HG03280 (cell line): Measurements from ENCODE around the gene BCL2L1.
A peak's percentile ranks its signal among the peaks of the same experiment; 100 is the strongest.

ENCODE experiments used
- ATAC-seq: cut with Tn5 transposase; IDR thresholded peaks from one replicate; pipeline ENCODE4 v1.9.1; 2021; ENCODE audit warnings: mild to moderate bottlenecking, moderate library complexity; ENCODE audit not compliant: unreplicated experiment

The BCL2L1 gene

DNA sequence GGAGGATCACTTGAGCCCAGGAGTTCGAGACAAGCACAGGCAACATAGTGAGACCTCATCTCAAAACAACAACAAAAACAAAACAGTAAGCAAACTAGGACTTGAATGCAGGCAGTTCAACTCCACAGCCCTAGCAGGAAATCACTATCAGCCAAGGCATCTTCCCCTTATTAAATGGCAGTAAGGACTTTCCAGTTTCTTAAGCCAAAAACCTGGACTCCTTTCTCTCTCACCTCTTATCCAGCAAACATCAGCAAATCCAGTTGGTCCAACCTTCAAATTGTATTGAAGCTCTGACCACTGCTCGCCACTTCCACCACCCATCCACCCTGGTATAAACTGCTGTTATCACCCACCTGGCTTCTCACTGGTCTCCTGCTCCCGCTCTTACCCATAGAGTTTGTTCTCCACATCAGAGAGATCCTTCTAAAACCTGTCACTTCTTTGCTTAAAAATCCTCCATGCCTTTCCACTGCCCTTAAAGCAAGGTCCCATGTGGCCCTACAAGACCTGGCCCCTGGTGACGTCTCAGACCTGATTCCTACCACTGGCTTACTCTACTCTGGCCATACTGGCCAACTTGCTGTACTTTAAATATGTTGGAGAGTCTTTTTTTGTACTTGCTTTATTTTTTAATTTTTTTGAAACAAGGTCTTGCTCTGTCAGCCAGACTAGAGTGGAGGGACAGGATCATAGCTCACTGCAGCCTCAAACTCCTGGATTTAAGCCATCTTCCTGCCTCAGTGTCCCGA lies 27.6 kb downstream of the BCL2L1 start:
- ATAC-seq: no peak

DNA sequence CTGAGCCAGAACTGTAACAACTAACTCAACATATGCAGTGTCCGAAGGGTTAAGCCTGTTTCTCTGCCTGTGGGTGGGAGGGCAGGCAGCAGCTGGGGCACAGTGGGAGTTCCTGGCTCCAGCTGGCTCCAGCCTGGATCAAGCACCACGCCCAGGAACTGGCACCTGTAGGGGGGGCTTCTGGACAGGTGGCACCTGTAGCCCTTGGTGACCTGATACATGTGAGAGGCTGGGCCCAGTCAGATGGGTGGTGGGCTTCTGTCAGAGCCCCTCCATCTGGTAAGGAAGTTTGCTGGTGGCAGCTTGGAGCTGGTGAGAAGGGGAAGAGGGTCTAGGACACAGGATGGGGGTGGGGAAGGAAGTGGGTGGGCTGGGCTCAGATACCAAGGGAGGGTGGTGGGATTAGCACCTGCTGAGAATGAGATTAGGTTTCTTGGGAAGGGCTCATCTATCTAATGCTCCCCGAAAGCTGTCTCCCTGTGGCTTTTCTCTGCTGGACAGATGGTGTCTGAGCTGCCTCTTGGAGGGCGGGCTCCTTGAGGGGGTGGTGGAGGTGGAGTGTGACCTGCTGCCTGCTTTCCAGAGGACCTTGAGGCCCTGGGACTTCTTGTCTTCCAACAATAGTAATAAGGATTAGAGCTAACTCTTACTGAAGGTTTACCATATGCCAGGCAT lies 28.5 kb downstream of the BCL2L1 start:
- ATAC-seq: no peak

GRCh38 chr20:31693402-31693801 lies 29.3 kb downstream of the BCL2L1 start:
- no peak for ATAC-seq

GRCh38 chr20:31691646-31692275 lies 30.9 kb downstream of the BCL2L1 start:
- ATAC-seq: peak; percentile 48

GRCh38 chr20:31690124-31690666 lies 32.5 kb downstream of the BCL2L1 start:
- ATAC-seq: no peak

DNA sequence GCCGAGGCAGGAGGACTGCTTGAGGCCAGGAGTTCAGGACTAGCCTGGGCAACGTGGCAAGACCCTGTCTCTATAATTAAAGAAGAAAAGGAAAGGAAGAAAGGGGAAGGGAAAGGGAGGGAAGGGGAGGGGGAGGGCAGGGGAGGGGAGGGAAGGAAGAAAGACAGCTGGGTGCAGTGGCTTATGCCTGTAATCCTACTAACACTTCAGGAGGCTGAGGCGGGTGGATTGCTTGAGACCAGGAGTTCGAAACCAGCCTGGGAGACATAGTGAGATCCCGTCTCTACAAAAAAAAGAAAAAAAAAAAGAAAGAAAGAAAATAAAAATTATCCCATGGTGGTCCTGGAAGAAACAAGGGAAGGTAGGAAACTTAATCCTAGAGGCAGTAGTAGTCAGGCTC lies 33.5 kb downstream of the BCL2L1 start:
- no peak for ATAC-seq

- ATAC-seq: no peak
Measured at GRCh38 chr20:31687777-31688176, 34.9 kb downstream of the BCL2L1 start.

GRCh38 chr20:31685853-31686643 lies 36.6 kb downstream of the BCL2L1 start:
- no peak for ATAC-seq

GRCh38 chr20:31684153-31685015 lies 38.3 kb downstream of the BCL2L1 start:
- no peak for ATAC-seq

DNA sequence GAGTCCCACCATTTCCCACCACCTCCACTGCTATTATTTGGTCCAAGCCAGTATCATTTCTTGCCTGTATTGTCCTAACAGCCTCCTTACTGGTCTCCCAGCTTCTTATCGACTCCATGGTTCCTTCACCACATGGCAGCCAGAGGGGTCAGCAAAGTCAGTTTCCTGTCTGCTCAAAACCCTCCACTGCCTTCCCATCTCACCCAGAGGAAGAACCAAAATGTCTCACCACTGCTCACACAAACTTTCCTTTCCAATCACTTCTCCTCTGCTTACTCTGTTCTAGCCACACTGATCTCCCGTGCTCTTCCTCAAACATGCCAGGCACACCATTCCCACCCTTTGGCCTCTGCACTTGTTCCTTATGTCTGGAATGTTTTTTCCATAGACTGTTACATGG lies 39.7 kb downstream of the BCL2L1 start:
- ATAC-seq: no peak

DNA sequence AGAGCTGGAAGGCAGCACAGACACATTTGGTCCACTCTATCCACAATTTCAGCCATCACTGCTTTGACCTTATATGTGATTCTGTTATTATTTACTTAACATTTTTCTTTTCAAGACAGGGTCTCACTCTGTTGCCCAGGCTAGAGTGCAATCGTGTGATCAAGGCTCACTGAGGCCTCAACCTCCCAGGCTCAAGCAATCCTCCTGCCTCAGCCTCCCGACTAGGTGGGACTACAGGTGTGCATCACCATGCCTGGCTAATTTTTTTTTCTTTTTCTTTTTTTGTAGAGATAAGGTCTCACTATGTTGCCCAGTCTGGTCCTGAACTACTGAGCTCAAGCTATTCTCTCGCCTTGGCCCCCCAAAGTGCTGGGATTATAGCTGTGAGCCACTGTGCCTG lies 40.3 kb downstream of the BCL2L1 start:
- ATAC-seq: no peak

- ATAC-seq: no peak
Measured at GRCh38 chr20:31681769-31682168, 40.9 kb downstream of the BCL2L1 start.

DNA sequence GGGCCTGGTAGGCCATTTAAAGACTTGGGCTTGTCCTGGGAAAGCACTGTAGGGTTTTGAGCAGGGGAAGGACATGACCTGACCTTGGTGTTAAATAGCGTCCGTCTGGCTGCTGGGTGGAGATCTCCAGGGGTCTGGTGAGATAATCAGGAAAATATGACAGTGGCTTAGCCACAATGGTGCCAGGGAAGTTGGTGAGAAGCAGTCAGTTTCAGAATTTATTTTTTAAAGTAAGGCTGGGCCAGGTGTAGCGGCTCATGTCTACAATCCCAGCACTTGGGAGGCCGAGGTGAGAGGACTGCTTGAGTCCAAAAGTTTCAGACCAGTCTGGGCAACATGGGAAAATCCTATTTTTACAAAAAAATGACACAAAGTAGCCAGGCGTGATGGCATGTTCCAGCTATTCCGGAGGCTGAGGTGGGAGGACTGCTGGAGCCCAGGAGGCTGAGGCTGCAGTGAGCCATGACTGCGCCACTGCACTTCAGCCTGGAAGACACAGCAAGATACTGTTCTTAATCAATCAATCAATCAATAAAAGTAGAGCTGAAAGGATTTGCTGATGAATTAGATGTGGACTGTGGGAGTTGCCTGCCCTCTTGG lies 41.4 kb downstream of the BCL2L1 start:
- no peak for ATAC-seq

- ATAC-seq: no peak
Measured at GRCh38 chr20:31680286-31681127, 42.2 kb downstream of the BCL2L1 start.

DNA sequence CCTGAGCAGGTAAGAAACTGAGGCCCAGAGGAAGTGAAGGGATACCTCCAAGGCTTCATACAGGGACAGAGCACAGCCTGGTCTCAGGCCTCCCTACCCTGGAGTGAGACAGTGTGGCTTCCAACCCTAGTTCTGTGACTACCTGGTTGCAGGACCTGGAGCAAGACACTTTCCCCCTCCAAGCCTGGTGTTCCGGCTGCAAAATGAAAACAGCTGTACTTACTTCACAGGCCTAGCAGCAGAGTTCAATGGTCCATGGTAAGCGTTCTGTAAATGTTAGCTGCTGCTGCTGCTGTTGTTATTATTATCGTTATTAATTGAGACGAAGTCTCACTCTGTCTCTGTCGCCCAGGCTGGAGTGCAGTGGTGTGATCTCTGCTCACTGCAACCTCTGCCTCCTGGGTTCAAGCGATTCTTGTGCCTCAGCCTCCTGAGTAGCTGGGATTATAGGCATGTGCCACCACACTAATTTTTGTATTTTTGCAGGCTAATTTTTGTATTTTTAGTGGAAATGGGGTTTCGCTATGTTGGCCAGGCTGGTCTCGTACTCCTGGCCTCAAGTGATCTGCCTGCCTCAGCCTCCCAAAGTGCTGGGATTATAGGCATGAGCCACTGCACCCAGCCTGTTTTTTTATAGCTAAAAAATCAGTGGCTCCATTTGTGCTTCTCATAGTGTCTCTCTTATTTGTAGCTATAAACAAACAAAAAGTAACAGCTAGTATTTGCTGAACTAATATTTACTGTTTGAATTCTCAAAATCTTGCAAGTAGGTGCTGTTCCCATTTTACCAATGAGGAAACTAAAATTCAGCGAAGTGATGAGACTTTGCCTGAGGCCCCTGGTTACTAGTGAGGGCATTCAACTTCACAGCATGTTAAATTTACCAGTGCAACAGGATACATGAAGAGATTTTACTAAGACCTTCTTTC lies 43.0 kb downstream of the BCL2L1 start:
- no peak for ATAC-seq

DNA sequence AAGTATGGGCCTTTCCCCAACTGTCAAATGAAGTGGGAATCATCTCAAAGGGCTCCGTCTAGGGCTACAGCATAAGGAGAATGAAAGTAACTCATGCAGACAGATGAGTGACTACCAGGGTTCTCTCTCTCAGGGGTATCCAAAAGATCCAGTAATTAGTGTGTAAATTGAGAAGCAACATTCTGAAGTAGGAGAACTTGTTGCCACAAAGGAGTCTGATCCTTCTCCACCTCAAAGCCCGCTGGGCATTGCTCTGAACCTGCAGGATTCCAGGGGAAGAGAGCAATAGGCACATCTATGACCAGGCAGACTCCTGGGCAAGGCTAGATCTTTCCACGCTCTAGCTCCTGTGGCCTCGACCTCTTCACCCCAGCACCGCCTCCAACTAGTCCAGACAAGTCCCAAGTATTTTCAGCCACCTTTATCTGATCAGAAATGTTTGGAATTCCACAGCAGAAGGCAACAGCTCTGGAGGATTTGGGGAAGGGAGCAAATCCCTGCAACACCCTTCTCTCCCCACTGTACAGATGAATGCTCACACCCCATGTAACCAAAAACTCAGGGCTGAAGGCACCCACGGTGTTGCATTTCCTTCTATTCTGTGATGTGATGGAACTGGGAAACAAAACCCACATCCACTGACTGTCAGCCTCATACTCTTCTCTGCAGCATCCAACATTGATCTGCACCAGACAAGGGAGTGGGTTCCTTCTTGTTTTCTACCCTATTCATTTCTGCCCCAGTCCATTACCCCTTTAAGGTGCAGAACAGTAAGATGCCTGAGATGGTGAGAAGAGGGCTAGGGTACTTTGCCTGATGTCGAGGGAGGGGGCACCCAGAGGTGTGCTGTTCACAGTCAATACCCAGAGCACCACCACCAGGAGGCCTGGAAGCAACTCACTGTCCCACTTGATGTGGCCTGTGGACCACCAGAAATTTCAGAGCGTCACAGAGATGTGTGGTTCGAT lies 44.0 kb downstream of the BCL2L1 start:
- no peak for ATAC-seq
